Astrocyte of the hippocampus (primary cell): ENCODE results near the gene CRIP1.

ENCODE experiments used
- DNase-seq: peaks from one replicate; pipeline ENCODE4 v3.0.0; 2011; ENCODE audit warnings: low read depth, low spot score

Gene CRIP1

DNA sequence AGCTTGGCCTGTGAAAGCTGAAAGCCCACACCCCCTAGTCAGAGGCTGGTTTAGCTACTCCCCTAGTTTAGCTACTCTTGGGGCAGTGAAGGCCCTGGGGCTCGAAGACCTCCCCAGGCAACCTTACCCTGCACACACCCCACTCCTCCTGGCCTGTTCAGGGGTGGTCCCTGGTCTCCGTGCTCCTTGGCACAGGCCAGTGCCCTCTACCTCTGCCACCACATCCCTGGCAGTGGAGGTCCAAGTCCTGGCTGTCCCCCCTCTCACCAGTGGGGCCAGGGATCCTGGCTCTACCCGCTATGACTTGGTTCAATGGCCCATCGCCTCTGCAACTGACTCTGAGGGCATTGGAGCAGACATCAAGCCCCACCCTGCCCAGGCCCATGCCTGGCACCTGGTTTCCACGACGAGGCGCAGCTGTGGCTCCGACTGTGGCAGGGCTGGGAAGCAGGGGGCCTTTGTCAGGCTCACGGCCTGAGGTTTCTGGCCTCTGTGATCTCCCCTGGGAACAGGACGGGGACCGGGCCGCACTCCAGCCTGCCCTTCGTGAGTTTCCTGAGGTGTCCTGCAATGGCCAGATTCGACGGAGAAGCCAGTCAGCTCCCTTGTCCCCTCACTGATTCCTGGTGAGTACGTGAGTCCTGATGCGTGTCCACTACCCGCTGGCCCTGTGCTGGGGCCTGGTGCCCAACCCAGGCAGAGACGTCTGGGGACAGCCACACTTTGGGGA lies 45.4 kb downstream of the CRIP1 start:
- no peak for DNase-seq

GRCh38 chr14:105532735-105533141 lies 46.1 kb downstream of the CRIP1 start:
- peak; percentile 35 for DNase-seq

DNA sequence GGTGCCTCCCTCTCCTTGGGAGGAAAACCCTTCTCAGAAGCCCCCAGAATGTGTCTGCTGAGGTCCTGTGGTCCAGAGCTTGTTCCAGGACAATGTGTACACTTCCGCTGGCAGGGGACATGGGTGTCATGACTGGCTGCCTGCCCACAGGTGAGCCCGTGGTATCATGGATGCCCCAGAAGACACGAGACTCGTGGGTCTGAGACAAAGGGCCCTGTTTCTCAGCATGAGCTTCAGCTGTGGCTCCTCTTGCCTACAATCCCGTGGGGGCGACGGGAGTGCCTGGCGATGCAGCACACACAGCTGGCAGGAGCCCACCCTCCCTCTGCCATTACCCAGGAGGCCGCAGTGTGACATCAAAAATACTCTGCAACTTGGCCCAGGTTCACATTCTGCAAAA lies 46.7 kb downstream of the CRIP1 start:
- no peak for DNase-seq

DNA sequence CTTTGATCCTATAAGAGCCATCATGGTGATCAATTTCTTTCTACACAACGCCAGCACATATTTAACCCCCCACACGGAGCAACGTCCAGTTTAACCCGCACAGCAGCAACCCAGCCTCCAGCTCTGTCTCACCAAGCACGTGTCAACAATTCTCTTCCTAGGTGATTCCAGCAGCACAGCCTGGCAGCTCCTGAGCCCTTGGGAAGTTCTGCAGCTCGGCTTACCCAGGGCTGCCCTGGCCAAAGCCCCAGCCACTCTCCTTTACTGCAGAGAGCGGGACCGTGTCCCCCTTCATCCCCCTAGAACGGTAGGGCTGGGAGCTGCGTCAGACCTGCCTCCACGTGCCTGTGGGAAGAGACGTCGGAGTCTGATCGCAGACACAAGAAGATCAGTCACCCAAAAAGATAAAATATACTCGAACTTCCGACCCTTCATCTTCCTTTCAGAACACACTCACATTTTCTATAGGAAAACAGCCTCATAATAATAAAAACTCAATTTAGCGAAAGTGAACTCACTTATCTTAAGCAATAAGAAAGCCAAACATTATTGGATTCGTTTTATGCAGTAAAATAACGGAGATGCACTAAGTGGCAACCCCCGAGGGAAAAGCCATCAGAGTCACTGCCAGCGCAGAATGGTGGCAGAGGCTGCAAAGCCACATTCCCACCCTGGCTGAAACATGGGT lies 47.3 kb downstream of the CRIP1 start:
- DNase-seq = no peak

GRCh38 chr14:105534586-105534985 lies 47.9 kb downstream of the CRIP1 start:
- no peak for DNase-seq

DNA sequence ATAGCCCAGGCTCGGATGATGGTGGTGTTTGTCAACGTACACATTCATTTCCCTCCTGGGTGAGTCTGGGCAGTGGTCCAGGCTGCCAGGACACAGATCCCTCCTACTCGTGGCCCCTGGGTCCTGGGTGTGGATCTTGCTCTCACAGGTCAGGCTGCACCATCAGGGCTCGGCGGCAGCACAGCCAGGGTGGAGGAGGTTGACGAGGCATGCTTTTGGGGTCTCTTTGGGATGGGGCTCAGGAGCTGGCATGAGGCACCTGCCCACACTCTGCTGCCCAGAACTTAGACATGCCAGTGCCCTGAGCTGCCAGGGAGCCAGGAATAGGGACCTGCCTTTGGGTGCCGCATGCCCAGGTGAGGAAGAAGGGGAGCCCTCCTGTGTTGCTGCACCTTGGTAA lies 49.4 kb downstream of the CRIP1 start:
- DNase-seq = no peak

DNA sequence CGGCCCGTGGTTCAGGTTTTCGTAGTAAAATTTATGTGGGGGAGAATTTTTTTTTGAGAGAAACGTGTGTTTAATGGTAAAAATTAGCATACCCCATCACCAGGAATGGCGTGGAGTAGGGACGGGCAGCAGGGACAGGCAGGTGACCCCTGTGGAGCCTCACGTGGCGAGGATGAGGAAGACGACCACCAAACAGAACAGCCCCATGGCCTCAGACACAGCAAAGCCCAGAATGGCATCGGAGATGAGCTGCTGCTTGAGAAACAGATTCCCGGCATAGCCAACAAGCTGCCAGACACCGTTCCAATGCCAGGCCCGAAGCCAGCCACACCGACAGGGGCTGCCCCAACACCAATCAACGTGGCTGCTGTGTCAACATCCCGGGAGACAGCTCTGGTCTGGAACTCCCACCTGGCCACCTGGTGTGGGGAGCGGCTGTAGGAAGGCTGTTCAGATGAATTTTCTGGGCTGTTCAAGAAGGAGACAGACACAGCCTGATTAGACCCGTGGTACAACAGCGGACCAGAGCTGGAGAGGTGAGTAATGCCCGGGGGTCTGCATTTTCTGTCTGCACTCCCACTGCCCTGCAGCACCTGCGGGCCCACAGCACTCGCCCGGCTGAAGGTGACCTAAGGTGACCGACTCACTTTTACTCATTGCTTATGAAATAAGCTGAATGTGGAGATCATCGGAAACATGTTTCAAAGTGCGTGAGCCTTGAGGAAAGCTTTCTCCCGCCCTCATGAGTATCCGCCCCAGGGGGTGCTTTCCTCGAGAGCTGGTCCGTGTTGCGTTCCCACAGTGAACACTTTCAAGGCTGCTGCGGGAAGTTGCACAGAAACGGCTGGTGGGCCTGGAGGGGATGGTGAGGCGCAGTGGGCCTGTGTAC lies 50.2 kb downstream of the CRIP1 start:
- no peak for DNase-seq

GRCh38 chr14:105537580-105538474 lies 51.1 kb downstream of the CRIP1 start:
- DNase-seq = peak; percentile 56
